H9 (cell line): ENCODE results near the gene PDE2A. TPM values are rescaled to one million over a fixed set of nuclear protein-coding genes. Genes with fewer than 3 reads are reported as not detected.
A peak's percentile ranks its signal among the peaks of the same experiment; 100 is the strongest.

Source experiments
- DNase-seq: peaks from one replicate; pipeline ENCODE4 v3.0.0-alpha.2; 2017
- H2AFZ ChIP-seq: one replicate; pipeline ENCODE4 v1.6.1; 2013; ENCODE audit warnings: mild to moderate bottlenecking, low read length, control low read depth, moderate library complexity
- H2AK5ac ChIP-seq: 2 replicates; pipeline ENCODE4 v1.6.1; 2013; ENCODE audit warnings: low read length, control low read depth, mixed read lengths; ENCODE audit not compliant: insufficient read length
- H2BK120ac ChIP-seq: one replicate; pipeline ENCODE4 v1.6.1; 2013; ENCODE audit warnings: low read depth, mild to moderate bottlenecking, low read length, control low read depth, inconsistent platforms; ENCODE audit not compliant: poor library complexity, severe bottlenecking
- H2BK12ac ChIP-seq: 2 replicates; pipeline ENCODE4 v1.6.1; 2013; ENCODE audit warnings: low read length, control low read depth, mixed read lengths, low read depth; ENCODE audit not compliant: insufficient read length
- H2BK15ac ChIP-seq: 2 replicates; pipeline ENCODE4 v1.6.1; 2013; ENCODE audit warnings: low read depth, low read length, control low read depth
- H2BK20ac ChIP-seq: one replicate; pipeline ENCODE4 v1.6.1; 2013; ENCODE audit warnings: low read depth, mild to moderate bottlenecking, low read length, control low read depth, inconsistent platforms; ENCODE audit not compliant: poor library complexity, severe bottlenecking
- H2BK5ac ChIP-seq: 2 replicates; pipeline ENCODE4 v1.6.1; 2013; ENCODE audit warnings: low read length, control low read depth, mixed read lengths; ENCODE audit not compliant: insufficient read length
- H3K14ac ChIP-seq: 2 replicates; pipeline ENCODE4 v1.6.1; 2013; ENCODE audit warnings: low read length, control low read depth; ENCODE audit not compliant: insufficient read depth
- H3K18ac ChIP-seq: 2 replicates; pipeline ENCODE4 v1.6.1; 2013; ENCODE audit warnings: low read depth, mild to moderate bottlenecking, mixed read lengths, low read length, control low read depth; ENCODE audit not compliant: insufficient read length
- H3K23ac ChIP-seq: 2 replicates; pipeline ENCODE4 v1.6.1; 2013; ENCODE audit warnings: low read length, control low read depth, mixed read lengths, low read depth; ENCODE audit not compliant: insufficient read length
- H3K23me2 ChIP-seq: 2 replicates; pipeline ENCODE4 v1.6.1; 2013; ENCODE audit warnings: low read depth, mild to moderate bottlenecking, mixed read lengths, low read length, control low read depth; ENCODE audit not compliant: insufficient read length, poor library complexity, severe bottlenecking
- H3K27ac ChIP-seq: 2 replicates; pipeline ENCODE4 v1.5.1; 2013; ENCODE audit warnings: low read length, control low read depth, mixed read lengths, low read depth; ENCODE audit not compliant: insufficient read length
- H3K27me3 ChIP-seq: 2 replicates; pipeline ENCODE4 v1.6.1; 2013; ENCODE audit warnings: low read length, control low read depth, inconsistent platforms; ENCODE audit not compliant: insufficient read depth
- H3K4ac ChIP-seq: 2 replicates; pipeline ENCODE4 v1.6.1; 2013; ENCODE audit warnings: low read depth, mild to moderate bottlenecking, control low read depth, inconsistent platforms, low read length, moderate library complexity
- H3K4me1 ChIP-seq: 2 replicates; pipeline ENCODE4 v1.6.1; 2013; ENCODE audit warnings: low read length, control low read depth, inconsistent platforms; ENCODE audit not compliant: insufficient read depth
- H3K4me2 ChIP-seq: 2 replicates; pipeline ENCODE4 v1.6.1; 2013; ENCODE audit warnings: low read length, control low read depth, mixed read lengths; ENCODE audit not compliant: insufficient read length, insufficient read depth
- H3K56ac ChIP-seq: 2 replicates; pipeline ENCODE4 v1.6.1; 2013; ENCODE audit warnings: low read depth, mild to moderate bottlenecking, mixed read lengths, low read length, control low read depth; ENCODE audit not compliant: insufficient read length
- H3K79me1 ChIP-seq: 2 replicates; pipeline ENCODE4 v1.6.1; 2013; ENCODE audit warnings: low read depth, mild to moderate bottlenecking, moderate library complexity, low read length, control low read depth, inconsistent platforms; ENCODE audit not compliant: insufficient read depth, poor library complexity, severe bottlenecking
- H3K79me2 ChIP-seq: 2 replicates; pipeline ENCODE4 v1.6.1; 2013; ENCODE audit warnings: low read length, control low read depth, inconsistent platforms; ENCODE audit not compliant: insufficient read depth
- H3K9ac ChIP-seq: 2 replicates; pipeline ENCODE4 v1.6.1; 2013; ENCODE audit warnings: low read length, control low read depth, mixed read lengths; ENCODE audit not compliant: insufficient read length; ENCODE audit errors: extremely low read depth
- H3K9me3 ChIP-seq: one replicate; pipeline ENCODE4 v1.6.1; 2013; ENCODE audit warnings: low read depth, low read length, inconsistent platforms; ENCODE audit not compliant: control insufficient read depth
- H3T11ph ChIP-seq: one replicate; pipeline ENCODE4 v1.6.1; 2013; ENCODE audit warnings: mild to moderate bottlenecking, low read length, control low read depth, inconsistent platforms
- H4K20me1 ChIP-seq: one replicate; pipeline ENCODE4 v1.6.1; 2013; ENCODE audit not compliant: control insufficient read depth, insufficient read length, insufficient read depth
- H4K5ac ChIP-seq: 2 replicates; pipeline ENCODE4 v1.6.1; 2013; ENCODE audit warnings: low read depth, mild to moderate bottlenecking, mixed read lengths, low read length, control low read depth; ENCODE audit not compliant: insufficient read length
- H4K8ac ChIP-seq: replicated peaks from 2 replicates; pipeline ENCODE4 v1.6.1; 2013; ENCODE audit warnings: low read length, control low read depth, mixed read lengths, low read depth; ENCODE audit not compliant: insufficient read length
- H4K91ac ChIP-seq: 2 replicates; pipeline ENCODE4 v1.6.1; 2013; ENCODE audit warnings: low read depth, mild to moderate bottlenecking, moderate library complexity, mixed read lengths, low read length, control low read depth; ENCODE audit not compliant: insufficient read length
- H3K27ac Mint-ChIP-seq, 3 experiments: 2 replicates in 2 of 3; 3 replicates in 1 of 3; pipeline ENCODE4 v1.8.0; 2020 to 2021; ENCODE audit warnings: mixed read lengths in 3 of 3, mild to moderate bottlenecking in 1 of 3, moderate library complexity in 1 of 3
- H3K27me3 Mint-ChIP-seq: 2 replicates; pipeline ENCODE4 v1.8.0; 2021; ENCODE audit warnings: low read depth, mild to moderate bottlenecking, moderate library complexity, mixed read lengths
- H3K36me3 Mint-ChIP-seq, 3 experiments: 2 replicates in 2 of 3; 3 replicates in 1 of 3; pipeline ENCODE4 v1.8.0; 2020 to 2021; ENCODE audit warnings: low read depth in 3 of 3, mixed read lengths in 3 of 3; ENCODE audit not compliant: insufficient read depth in 1 of 3
- H3K4me1 Mint-ChIP-seq, 2 experiments: 2 replicates each; pipeline ENCODE4 v1.8.0; 2020; ENCODE audit warnings: mixed read lengths in 2 of 2
- H3K4me3 Mint-ChIP-seq, 2 experiments: 2 replicates in 1 of 2; 3 replicates in 1 of 2; pipeline ENCODE4 v1.8.0; 2020 to 2021; ENCODE audit warnings: mild to moderate bottlenecking in 2 of 2, mixed read lengths in 2 of 2, moderate library complexity in 1 of 2
- H3K9me3 Mint-ChIP-seq, 2 experiments: 2 replicates in 1 of 2; 3 replicates in 1 of 2; pipeline ENCODE4 v1.8.0; 2020; ENCODE audit warnings: mild to moderate bottlenecking in 2 of 2, mixed read lengths in 2 of 2, moderate library complexity in 1 of 2
- WGBS: extraction: QIAGEN DNeasy Blood & Tissue Kit; methylation state at CpG from one replicate; pipeline ENCODE4 v1.1.7; 2013; ENCODE audit warnings: missing lambda C conversion rate, low lambda C conversion rate, mixed read lengths; ENCODE audit not compliant: insufficient read length; ENCODE audit errors: extremely low coverage; 5-methylcytosine and 5-hydroxymethylcytosine counted together
- total RNA-seq: library from RNA; stranded (reverse); gene quantifications from 2 replicates; pipeline ENCODE4 v1.2.1, GENCODE V29; 2021
- TF ChIP-seq, protein P1 (sequence below): fragments of 200-600 bp; sonication (generic); conservative IDR thresholded peaks from 3 replicates; pipeline ENCODE4 v1.8.0; 2021; ENCODE audit warnings: antibody characterized with exemption, mild to moderate bottlenecking

The PDE2A gene
- total RNA-seq, 1 experiment from 2014 or later, result 3.4 TPM

DNA sequence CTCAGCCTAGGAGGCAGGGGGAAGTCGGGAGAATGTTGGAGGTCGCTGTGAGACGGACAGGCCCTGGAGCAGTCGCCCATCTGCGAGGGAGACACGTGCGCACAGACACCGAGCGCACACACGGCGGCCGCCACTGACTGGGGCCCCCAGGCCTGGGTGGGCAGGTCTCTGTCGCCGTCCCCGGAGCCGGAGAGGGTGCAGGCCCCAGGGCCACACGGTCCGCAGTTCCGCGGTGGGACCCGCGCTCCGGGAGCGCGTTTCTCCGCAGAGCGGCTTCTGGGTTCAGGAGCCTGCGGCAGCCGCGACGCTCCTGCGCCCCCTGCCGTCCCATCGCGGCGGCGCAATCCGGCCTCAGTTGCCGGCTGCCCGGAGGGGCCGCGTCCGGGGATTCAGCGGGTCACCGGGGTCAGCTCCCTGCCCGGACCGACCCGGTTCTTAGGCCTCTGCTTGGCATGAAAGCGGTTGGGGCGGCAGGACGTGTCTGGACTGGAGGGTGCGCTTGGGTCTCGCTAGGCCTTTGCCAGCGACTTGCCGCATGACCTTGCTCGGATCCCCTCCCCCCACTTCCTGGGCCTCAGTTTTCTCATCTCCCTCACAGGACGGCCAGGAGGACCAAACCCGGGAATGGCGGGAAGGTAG lies 31.2 kb downstream of the PDE2A start:
- TF ChIP-seq, protein P1, sequence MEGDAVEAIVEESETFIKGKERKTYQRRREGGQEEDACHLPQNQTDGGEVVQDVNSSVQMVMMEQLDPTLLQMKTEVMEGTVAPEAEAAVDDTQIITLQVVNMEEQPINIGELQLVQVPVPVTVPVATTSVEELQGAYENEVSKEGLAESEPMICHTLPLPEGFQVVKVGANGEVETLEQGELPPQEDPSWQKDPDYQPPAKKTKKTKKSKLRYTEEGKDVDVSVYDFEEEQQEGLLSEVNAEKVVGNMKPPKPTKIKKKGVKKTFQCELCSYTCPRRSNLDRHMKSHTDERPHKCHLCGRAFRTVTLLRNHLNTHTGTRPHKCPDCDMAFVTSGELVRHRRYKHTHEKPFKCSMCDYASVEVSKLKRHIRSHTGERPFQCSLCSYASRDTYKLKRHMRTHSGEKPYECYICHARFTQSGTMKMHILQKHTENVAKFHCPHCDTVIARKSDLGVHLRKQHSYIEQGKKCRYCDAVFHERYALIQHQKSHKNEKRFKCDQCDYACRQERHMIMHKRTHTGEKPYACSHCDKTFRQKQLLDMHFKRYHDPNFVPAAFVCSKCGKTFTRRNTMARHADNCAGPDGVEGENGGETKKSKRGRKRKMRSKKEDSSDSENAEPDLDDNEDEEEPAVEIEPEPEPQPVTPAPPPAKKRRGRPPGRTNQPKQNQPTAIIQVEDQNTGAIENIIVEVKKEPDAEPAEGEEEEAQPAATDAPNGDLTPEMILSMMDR, result peak; percentile 99
- Histone ChIP-seq H4K91ac (no peak overlapping the region), H2AK5ac (no peak overlapping the region), H2BK120ac (no peak overlapping the region), H3K79me2 (no peaks in the 10 kb centered on the region), H3K79me1 (no peaks in the 10 kb centered on the region), H3K9me3 (no peaks in the 10 kb centered on the region), H2BK5ac (no peak overlapping the region), H4K20me1 (no peaks in the 10 kb centered on the region), H3K23me2 (peaks cover 11% of the 10 kb centered on the region), H4K8ac (no peak overlapping the region), H3K9ac (no peak overlapping the region), H2BK20ac (no peak overlapping the region), H3K56ac (no peak overlapping the region), H4K5ac (no peak overlapping the region), H3K23ac (no peak overlapping the region), H3K4ac (no peak overlapping the region), H3K4me1 (no peaks in the 10 kb centered on the region), H3K4me2 (peak overlapping the region; percentile 46), H3K27me3 (peaks cover 23% of the 10 kb centered on the region; the same call in 1 of the 2 replicates), H2AFZ (no peak overlapping the region), H2BK12ac (no peak overlapping the region), H3K18ac (peak overlapping the region; percentile 35), H2BK15ac (no peak overlapping the region), H3K14ac (peak overlapping the region; percentile 74; the same call in 1 of the 2 replicates), H3K27ac (no peak overlapping the region), H3T11ph (no peak overlapping the region)
- no CpG with 5 or more reads among the region's 59 CpGs for WGBS
- H3K9me3 Mint-ChIP-seq, result no peaks in the 10 kb centered on the region
- no peak overlapping the region for H3K27ac Mint-ChIP-seq
- H3K4me3 Mint-ChIP-seq, result peak overlapping the region; percentile 64 to 78
- no peaks in the 10 kb centered on the region for H3K36me3 Mint-ChIP-seq
- peak; percentile 79 for DNase-seq
- H3K27me3 Mint-ChIP-seq, result peaks cover 30% of the 10 kb centered on the region
- H3K4me1 Mint-ChIP-seq, result no peaks in the 10 kb centered on the region; a peak in 1 of 4 replicates
